ENCODE measurements around the gene FKBP14. TPM values are rescaled to one million over a fixed set of nuclear protein-coding genes. Genes with fewer than 3 reads are reported as not detected.

FKBP14 gene
- total RNA-seq, 1 experiment from 2014 or later, result 35.1 TPM

DNA sequence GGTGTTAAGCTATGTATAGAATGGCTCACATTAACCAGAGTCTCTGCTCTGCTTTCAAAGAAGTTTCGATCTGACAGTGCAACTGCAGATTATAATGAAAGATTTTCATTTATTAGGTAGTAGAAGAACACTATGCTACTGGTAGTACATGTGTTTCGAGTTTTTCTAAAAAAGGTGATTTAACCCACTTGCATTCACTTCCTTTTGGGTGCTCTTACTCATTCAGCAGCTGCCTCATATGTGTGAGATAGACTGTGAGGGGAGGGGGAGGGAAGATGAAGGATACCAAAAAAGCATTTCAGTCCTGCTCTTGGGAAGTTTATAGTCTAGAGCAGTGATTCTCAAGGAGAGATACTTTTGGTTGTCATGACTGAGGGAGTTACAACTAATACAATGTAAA, 22.1 kb upstream of the FKBP14 start:
- H3K9me3 ChIP-seq (replicated peaks), result no peaks in the 10 kb centered on the region
- no peak overlapping the region for H3K4me3 ChIP-seq
- H3K36me3 ChIP-seq, result peaks cover 23% of the 10 kb centered on the region
- H3K27ac ChIP-seq, result no peak overlapping the region
- no peak for DNase-seq (ENCODE audit: low read depth in 1 of 2, low spot score in 2 of 2)
- H3K4me1 ChIP-seq (replicated peaks), result no peaks in the 10 kb centered on the region
- no peaks in the 10 kb centered on the region for H3K27me3 ChIP-seq (replicated peaks)

- Histone ChIP-seq H3K9me3 (replicated peaks) (no peaks in the 10 kb centered on the region), H3K27ac (no peak overlapping the region), H3K27me3 (replicated peaks) (no peaks in the 10 kb centered on the region), H3K36me3 (peaks cover 18% of the 10 kb centered on the region; the same call in 1 of the 2 replicates), H3K4me1 (replicated peaks) (no peaks in the 10 kb centered on the region), H3K4me3 (no peak overlapping the region)
- DNase-seq (ENCODE audit: low read depth in 1 of 2, low spot score in 2 of 2), result no peak
These were observed 20.6 kb upstream of the FKBP14 start for GRCh38 chr7:30047124-30047523.

- Histone ChIP-seq H3K4me1 (replicated peaks) (no peaks in the 10 kb centered on the region), H3K36me3 (peaks cover 18% of the 10 kb centered on the region; the same call in 1 of the 2 replicates), H3K4me3 (no peak overlapping the region), H3K27ac (no peak overlapping the region), H3K27me3 (replicated peaks) (no peaks in the 10 kb centered on the region), H3K9me3 (replicated peaks) (no peaks in the 10 kb centered on the region)
- no peak for DNase-seq (ENCODE audit: low read depth in 1 of 2, low spot score in 2 of 2)
These were observed 19.7 kb upstream of the FKBP14 start for GRCh38 chr7:30046127-30046770.

DNA sequence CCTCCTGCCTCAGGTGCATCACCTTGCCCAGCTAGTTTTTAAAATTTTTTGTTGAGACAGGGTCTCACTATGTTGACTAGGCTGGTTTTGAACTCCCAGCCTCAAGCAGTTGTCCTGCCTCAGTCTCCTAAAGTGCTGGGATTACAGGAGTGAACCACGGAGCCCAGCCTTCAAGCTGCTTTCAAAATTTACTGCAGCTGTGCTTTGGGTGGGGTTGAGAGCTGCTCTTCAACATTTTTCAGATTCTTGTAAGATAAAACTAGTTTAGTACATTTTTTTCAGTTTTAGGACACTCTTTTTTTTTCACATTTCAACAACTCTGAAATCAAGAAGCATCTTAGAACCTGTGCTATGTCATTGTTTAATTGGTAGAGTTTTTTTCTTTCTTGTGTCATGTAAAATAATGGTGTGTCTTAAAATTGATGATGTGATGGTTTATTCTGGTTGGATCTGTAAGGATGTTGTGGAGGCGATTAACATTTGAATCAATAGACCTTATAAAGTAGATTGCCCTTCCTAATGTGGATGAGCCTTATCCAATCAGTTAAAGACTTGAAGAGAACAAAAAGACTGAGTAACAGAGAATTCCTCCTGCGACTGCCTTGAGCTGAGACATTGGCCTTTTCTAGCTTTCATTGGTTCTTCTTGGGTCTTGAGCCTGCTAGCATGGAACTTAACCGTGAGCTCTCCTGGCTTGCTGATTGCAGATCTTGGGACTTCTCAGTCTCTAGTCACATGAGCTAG, 15.2 kb upstream of the FKBP14 start:
- Histone ChIP-seq H3K4me1 (replicated peaks) (no peaks in the 10 kb centered on the region), H3K27ac (no peak overlapping the region), H3K9me3 (replicated peaks) (no peaks in the 10 kb centered on the region), H3K27me3 (replicated peaks) (no peaks in the 10 kb centered on the region), H3K4me3 (no peak overlapping the region), H3K36me3 (peaks cover 12% of the 10 kb centered on the region; the same call in 1 of the 2 replicates)
- DNase-seq (ENCODE audit: low read depth in 1 of 2, low spot score in 2 of 2), result no peak

DNA sequence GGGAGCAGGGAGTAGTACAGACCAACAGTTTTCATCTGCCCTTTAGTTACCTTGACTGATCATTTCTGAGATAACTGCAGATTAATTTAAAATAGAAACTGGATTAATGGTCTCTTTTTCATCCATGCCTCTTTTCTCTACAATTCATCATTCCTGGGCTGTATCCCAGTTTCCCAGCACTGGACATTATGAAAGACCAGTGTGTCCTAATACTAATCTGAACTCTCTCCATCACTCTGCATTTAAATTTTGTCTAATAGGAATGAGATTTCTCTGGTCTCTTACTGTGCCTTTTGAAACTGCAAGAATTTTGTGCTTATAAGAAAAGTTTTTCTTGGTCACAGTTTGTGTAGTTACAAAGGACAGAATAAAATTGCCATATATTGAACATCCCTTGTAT, 14.4 kb upstream of the FKBP14 start:
- no peaks in the 10 kb centered on the region for H3K9me3 ChIP-seq (replicated peaks)

DNA sequence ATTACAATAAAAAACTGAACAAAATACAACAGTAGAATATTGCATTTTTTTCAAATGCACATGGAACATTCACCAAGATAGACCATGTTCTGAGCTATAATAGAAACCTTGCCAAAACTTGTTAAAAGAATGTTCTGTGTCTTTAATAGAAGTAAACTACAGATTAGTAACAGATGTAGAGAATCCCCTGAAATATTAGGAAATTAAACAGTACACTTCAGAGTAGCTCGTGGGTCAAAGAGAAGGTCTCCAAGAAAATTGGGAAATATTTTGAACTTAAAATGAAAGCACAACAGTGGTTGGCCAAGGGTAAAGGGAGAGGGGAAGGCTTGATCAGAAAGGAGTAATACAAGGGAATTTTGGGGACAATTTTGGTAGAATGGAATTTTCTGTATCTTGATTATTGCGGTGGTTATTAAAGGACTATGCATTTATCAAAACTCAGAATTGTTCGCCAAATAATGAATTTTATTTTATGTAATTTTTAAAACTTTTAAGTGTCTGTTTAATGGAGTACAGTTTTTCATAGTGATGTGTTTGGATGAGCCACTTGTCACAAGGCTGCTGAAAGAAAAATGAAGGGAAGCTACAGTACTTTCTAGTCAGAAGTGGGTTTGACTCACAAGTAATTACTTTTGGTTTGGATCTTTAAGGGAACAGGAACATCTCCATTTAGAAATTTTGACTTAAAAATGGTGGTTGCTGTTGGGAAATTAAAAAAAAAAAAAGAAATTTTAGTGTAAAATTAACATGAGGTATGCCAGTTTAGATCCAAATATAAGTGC, 11.9 kb upstream of the FKBP14 start:
- Histone ChIP-seq H3K4me1 (replicated peaks) (no peaks in the 10 kb centered on the region), H3K36me3 (no peaks in the 10 kb centered on the region), H3K27ac (no peak overlapping the region), H3K27me3 (replicated peaks) (no peaks in the 10 kb centered on the region), H3K4me3 (no peak overlapping the region), H3K9me3 (replicated peaks) (no peaks in the 10 kb centered on the region)
- DNase-seq (ENCODE audit: low read depth in 1 of 2, low spot score in 2 of 2), result no peak

More for the DNA sequence above, 14.4 kb upstream of the FKBP14 start:
- Histone ChIP-seq H3K36me3 (peaks cover 6% of the 10 kb centered on the region; the same call in 1 of the 2 replicates), H3K27ac (no peak overlapping the region), H3K27me3 (replicated peaks) (no peaks in the 10 kb centered on the region), H3K4me1 (replicated peaks) (no peaks in the 10 kb centered on the region), H3K4me3 (no peak overlapping the region)
- DNase-seq (ENCODE audit: low read depth in 1 of 2, low spot score in 2 of 2), result no peak

- Histone ChIP-seq H3K4me3 (no peak overlapping the region), H3K27me3 (replicated peaks) (no peaks in the 10 kb centered on the region), H3K36me3 (no peaks in the 10 kb centered on the region), H3K27ac (no peak overlapping the region), H3K9me3 (replicated peaks) (no peaks in the 10 kb centered on the region), H3K4me1 (replicated peaks) (no peaks in the 10 kb centered on the region)
- DNase-seq (ENCODE audit: low read depth in 1 of 2, low spot score in 2 of 2), result no peak
These were observed 9.7 kb upstream of the FKBP14 start for GRCh38 chr7:30036220-30036619.

GRCh38 chr7:30034501-30034900, 8.0 kb upstream of the FKBP14 start:
- Histone ChIP-seq H3K4me1 (replicated peaks) (peaks cover 4% of the 10 kb centered on the region; the same call in 1 of the 2 replicates), H3K27me3 (replicated peaks) (no peaks in the 10 kb centered on the region), H3K36me3 (no peaks in the 10 kb centered on the region), H3K4me3 (no peak overlapping the region), H3K27ac (no peak overlapping the region), H3K9me3 (replicated peaks) (no peaks in the 10 kb centered on the region)
- DNase-seq (ENCODE audit: low read depth in 1 of 2, low spot score in 2 of 2), result no peak

GRCh38 chr7:30032310-30033125, 6.0 kb upstream of the FKBP14 start:
- H3K9me3 ChIP-seq (replicated peaks), result no peaks in the 10 kb centered on the region
- DNase-seq (ENCODE audit: low read depth in 1 of 2, low spot score in 2 of 2), result no peak

GRCh38 chr7:30029696-30030095, 3.2 kb upstream of the FKBP14 start:
- no peak overlapping the region for H3K27ac ChIP-seq
- H3K9me3 ChIP-seq (replicated peaks), result no peaks in the 10 kb centered on the region
- H3K27me3 ChIP-seq (replicated peaks), result no peaks in the 10 kb centered on the region
- H3K36me3 ChIP-seq, result peaks cover 6% of the 10 kb centered on the region; the same call in 1 of the 2 replicates
- peaks cover 21% of the 10 kb centered on the region for H3K4me1 ChIP-seq (replicated peaks)
- H3K4me3 ChIP-seq, result peak overlapping the region; percentile 97
- DNase-seq (ENCODE audit: low read depth in 1 of 2, low spot score in 2 of 2), result peak in 1 of 2 experiments; percentile 5

More at GRCh38 chr7:30032310-30033125, 6.0 kb upstream of the FKBP14 start:
- H3K27me3 ChIP-seq (replicated peaks), result no peaks in the 10 kb centered on the region
- H3K27ac ChIP-seq, result no peak overlapping the region
- H3K4me1 ChIP-seq (replicated peaks), result peaks cover 9% of the 10 kb centered on the region; the same call in 1 of the 2 replicates
- no peak overlapping the region for H3K4me3 ChIP-seq
- H3K36me3 ChIP-seq, result peaks cover 6% of the 10 kb centered on the region; the same call in 1 of the 2 replicates

- peak overlapping the region; percentile 97 for H3K4me3 ChIP-seq
- peak overlapping the region; percentile 12; the same call in 1 of the 2 replicates for H3K27ac ChIP-seq
- peak; percentile 53 to 55 for DNase-seq (ENCODE audit: low read depth in 1 of 2, low spot score in 2 of 2)
- no peaks in the 10 kb centered on the region for H3K27me3 ChIP-seq (replicated peaks)
- H3K9me3 ChIP-seq (replicated peaks), result no peaks in the 10 kb centered on the region
- H3K36me3 ChIP-seq, result peaks cover 6% of the 10 kb centered on the region; the same call in 1 of the 2 replicates
- H3K4me1 ChIP-seq (replicated peaks), result peaks cover 21% of the 10 kb centered on the region
These were observed 2.5 kb upstream of the FKBP14 start for GRCh38 chr7:30028749-30029635.

DNA sequence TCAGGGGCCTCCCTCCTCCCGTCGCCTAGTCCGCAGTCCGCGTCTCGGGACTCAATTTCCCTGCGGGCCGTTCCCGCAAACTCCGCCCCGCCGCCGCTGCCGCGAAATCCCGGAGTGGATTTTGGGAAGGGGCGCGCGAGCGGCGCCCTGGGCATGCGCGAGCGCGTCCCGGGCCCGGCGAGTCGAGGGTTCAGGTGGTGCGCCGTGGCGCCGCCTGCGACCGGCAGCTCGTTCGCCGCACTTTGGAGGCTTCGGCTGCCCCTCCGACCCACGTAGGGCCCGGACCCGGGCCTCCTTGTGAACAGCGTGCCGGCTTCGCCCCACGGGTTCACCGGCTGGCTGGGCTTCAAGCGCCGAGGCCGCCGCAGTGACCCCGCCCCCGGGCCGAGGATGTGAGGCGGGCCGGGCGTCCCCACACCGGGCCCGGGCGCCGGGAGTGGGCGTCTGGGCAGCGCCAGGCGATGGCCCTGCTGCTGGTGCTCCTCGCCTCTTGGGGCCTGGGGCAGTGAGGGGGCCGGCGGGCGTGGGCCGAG, 1.8 kb upstream of the FKBP14 start, which contains the start of gene PLEKHA8:
Gene PLEKHA8, plus strand, starts transcription at position 197 of the 533 bp plus-strand sequence. CDS start 351 bp downstream, outside the sequence.
- H3K4me1 ChIP-seq (replicated peaks), result peaks cover 21% of the 10 kb centered on the region
- H3K36me3 ChIP-seq, result peaks cover 6% of the 10 kb centered on the region; the same call in 1 of the 2 replicates
- no peaks in the 10 kb centered on the region for H3K9me3 ChIP-seq (replicated peaks)
- peak; percentile 82 to 93 for DNase-seq (ENCODE audit: low read depth in 1 of 2, low spot score in 2 of 2)
- H3K4me3 ChIP-seq, result peak within 1 kb of the TSS; percentile 97
- H3K27me3 ChIP-seq (replicated peaks), result no peaks in the 10 kb centered on the region
- H3K27ac ChIP-seq, result peak within 1 kb of the TSS; percentile 12; the same call in 1 of the 2 replicates
